A549 (cell line): ENCODE data around the gene TMIGD3.

Experiments used
- CTCF ChIP-seq: fragments of >200 bp; sonication (Bioruptor Twin); formaldehyde crosslinking; IDR thresholded peaks from 3 replicates; pipeline ENCODE4 v1.5.1; 2016
- ELK1 ChIP-seq: fragments of 150-350 bp; IDR thresholded peaks from 2 replicates; pipeline ENCODE4 v1.6.1; 2014; ENCODE audit warnings: low read depth, mild to moderate bottlenecking, low read length
- ESRRA ChIP-seq: fragments of 150-350 bp; IDR thresholded peaks from 2 replicates; pipeline ENCODE4 v1.6.1; 2014; ENCODE audit warnings: mild to moderate bottlenecking, low read length, borderline replicate concordance
- MAX ChIP-seq: IDR thresholded peaks from 2 replicates; pipeline ENCODE4 v1.6.1; 2012

- TF ChIP-seq MAX, result no peak
- TF ChIP-seq CTCF, result no peak
- TF ChIP-seq ESRRA, result no peak
- no peak for TF ChIP-seq ELK1
These were observed 18.9 kb downstream of the TMIGD3 start for GRCh38 chr1:111484391-111485026.
